HL-60 (cell line): ENCODE results near the gene NT5DC3.

Source experiments
- DNase-seq, 2 experiments: peaks; one replicate each; pipeline ENCODE4 v3.0.0-alpha.2; 2010 to 2020; ENCODE audit warnings: low read depth in 1 of 2, low spot score in 1 of 2
- H3K27ac ChIP-seq: fragments of 250-450 bp; sonication (Bioruptor Pico); replicated peaks from 2 replicates; pipeline ENCODE4 v1.5.1; 2020; ENCODE audit warnings: mild to moderate bottlenecking, moderate library complexity
- H3K27me3 ChIP-seq: fragments of 250-450 bp; sonication (Bioruptor Pico); 2 replicates; pipeline ENCODE4 v1.5.1; 2021; ENCODE audit warnings: mild to moderate bottlenecking, moderate library complexity; ENCODE audit not compliant: insufficient read depth, poor library complexity, severe bottlenecking
- H3K4me3 ChIP-seq: replicated peaks from 2 replicates; pipeline ENCODE4 v1.5.1; 2011; ENCODE audit warnings: mild to moderate bottlenecking, control low read depth, low read length; ENCODE audit not compliant: insufficient read depth
- CTCF ChIP-seq: IDR thresholded peaks from one replicate; pipeline ENCODE4 v1.5.1; 2011; ENCODE audit warnings: low read length, control low read depth, inconsistent platforms; ENCODE audit not compliant: insufficient read depth
- GABPA ChIP-seq: IDR thresholded peaks from 2 replicates; pipeline ENCODE4 v1.6.1; 2012; ENCODE audit warnings: low read depth
- POLR2AphosphoS5 ChIP-seq: IDR thresholded peaks from 2 replicates; pipeline ENCODE4 v1.6.1; 2012; ENCODE audit warnings: low read depth
- REST ChIP-seq: IDR thresholded peaks from 2 replicates; pipeline ENCODE4 v1.6.1; 2012; ENCODE audit warnings: low read depth; ENCODE audit not compliant: insufficient replicate concordance
- SPI1 ChIP-seq: IDR thresholded peaks from 2 replicates; pipeline ENCODE4 v1.6.1; 2012; ENCODE audit warnings: low read depth, mild to moderate bottlenecking, borderline replicate concordance

NT5DC3 gene

GRCh38 chr12:103846415-103846814 is 5.4 kb upstream of the NT5DC3 start:
- Histone ChIP-seq H3K4me3 (no peak overlapping the region), H3K27ac (no peak overlapping the region), H3K27me3 (no peaks in the 10 kb centered on the region)
- no peak for DNase-seq
- TF ChIP-seq CTCF, result no peak

GRCh38 chr12:103844305-103844704 is 3.3 kb upstream of the NT5DC3 start:
- no peak for TF ChIP-seq REST
- no peak for TF ChIP-seq POLR2AphosphoS5
- no peak for TF ChIP-seq SPI1
- TF ChIP-seq GABPA, result no peak
- TF ChIP-seq CTCF, result no peak
- H3K27me3 ChIP-seq, result no peaks in the 10 kb centered on the region
- no peak for DNase-seq
- no peak overlapping the region for H3K4me3 ChIP-seq
- H3K27ac ChIP-seq, result no peak overlapping the region

- H3K27ac ChIP-seq, result peak overlapping the region; percentile 54
- TF ChIP-seq POLR2AphosphoS5 (0 out of 2 replicates have a peak, but pooled peaks have one; percentile 29), GABPA (no peak)
- H3K27me3 ChIP-seq, result no peaks in the 10 kb centered on the region
- DNase-seq, result peak in 1 of 2 experiments; percentile 63
- H3K4me3 ChIP-seq, result peak overlapping the region; percentile 95
Observed at GRCh38 chr12:103841690-103842584, 903 bp upstream of the NT5DC3 start.

- Histone ChIP-seq H3K4me3 (peak overlapping the region; percentile 95), H3K27me3 (no peaks in the 10 kb centered on the region), H3K27ac (peak overlapping the region; percentile 45; the same call in 1 of the 2 replicates)
- no peak for TF ChIP-seq SPI1
- TF ChIP-seq CTCF, result no peak
- TF ChIP-seq POLR2AphosphoS5, result no peak
- no peak for TF ChIP-seq REST
- TF ChIP-seq GABPA, result no peak
- no peak for DNase-seq
Observed at GRCh38 chr12:103840462-103840875, 565 bp downstream of the NT5DC3 start.
